Stomach smooth muscle (tissue), 2 donors: Measurements from ENCODE around the gene FXYD3.

Source experiments
- H3K27ac ChIP-seq: one replicate; pipeline ENCODE4 v1.7.0; 2013; ENCODE audit warnings: mild to moderate bottlenecking, low read length, inconsistent platforms
- H3K27me3 ChIP-seq, 2 donors: one replicate each; pipeline ENCODE4 v1.7.0; 2013; ENCODE audit warnings: low read length in 2 of 2; ENCODE audit not compliant: insufficient read depth in 2 of 2, control insufficient read depth in 1 of 2
- H3K36me3 ChIP-seq, 2 donors: one replicate each; pipeline ENCODE4 v1.7.0; 2013; ENCODE audit warnings: low read length in 2 of 2; ENCODE audit not compliant: control insufficient read depth in 2 of 2, insufficient read depth in 2 of 2
- H3K4me1 ChIP-seq: one replicate; pipeline ENCODE4 v1.7.0; 2013; ENCODE audit warnings: low read length; ENCODE audit not compliant: control insufficient read depth, insufficient read depth
- H3K4me3 ChIP-seq, 2 donors: one replicate each; pipeline ENCODE4 v1.7.0; 2013; ENCODE audit warnings: low read length in 2 of 2
- H3K9ac ChIP-seq, 2 donors: one replicate each; pipeline ENCODE4 v1.7.0; 2013; ENCODE audit warnings: low read length in 2 of 2, mild to moderate bottlenecking in 1 of 2
- H3K9me3 ChIP-seq, 2 donors: one replicate each; pipeline ENCODE4 v1.7.0; 2013; ENCODE audit warnings: low read length in 2 of 2; ENCODE audit not compliant: control insufficient read depth in 2 of 2
- donor health status: healthy.
- donor health status: Pancreatic carcinoma.

The FXYD3 gene

GRCh38 chr19:35154525-35155406 lies 39.1 kb downstream of the FXYD3 start, which contains the start of gene FXYD5:
Gene FXYD5, plus strand, starts transcription at chr19:35154735. Its CDS starts 816 bp downstream, at chr19:35155551.
- Histone ChIP-seq H3K9me3 (no peaks in the 10 kb centered on the region), H3K36me3 (no peaks in the 10 kb centered on the region), H3K4me3 (peak within 1 kb of the TSS; percentile 49 to 69), H3K4me1 (peaks cover 14% of the 10 kb centered on the region), H3K9ac (peak within 1 kb of the TSS; percentile 13 to 55), H3K27ac (no peak within 1 kb of the TSS), H3K27me3 (peaks cover 36 to 39% of the 10 kb centered on the region in 2 donors)

- peaks cover 34 to 39% of the 10 kb centered on the region in 2 donors for H3K27me3 ChIP-seq
- no peaks in the 10 kb centered on the region for H3K9me3 ChIP-seq
- peaks cover 14% of the 10 kb centered on the region for H3K4me1 ChIP-seq
- H3K9ac ChIP-seq = peak overlapping the region in 1 of 2 donors; percentile 55
- no peak overlapping the region for H3K27ac ChIP-seq
- peak overlapping the region; percentile 49 to 69 for H3K4me3 ChIP-seq
- no peaks in the 10 kb centered on the region for H3K36me3 ChIP-seq
These were observed 39.8 kb downstream of the FXYD3 start for GRCh38 chr19:35155441-35155840.

- Histone ChIP-seq H3K4me3 (peak overlapping the region in 1 of 2 donors; percentile 49), H3K27me3 (peaks cover 31 to 37% of the 10 kb centered on the region in 2 donors), H3K9ac (no peak overlapping the region), H3K27ac (no peak overlapping the region), H3K9me3 (no peaks in the 10 kb centered on the region), H3K4me1 (peaks cover 14% of the 10 kb centered on the region), H3K36me3 (no peaks in the 10 kb centered on the region)
These were observed 40.5 kb downstream of the FXYD3 start for GRCh38 chr19:35155981-35156672.

GRCh38 chr19:35156673-35157014 lies 41.0 kb downstream of the FXYD3 start:
- H3K4me3 ChIP-seq = no peak overlapping the region

GRCh38 chr19:35157431-35157830 lies 41.8 kb downstream of the FXYD3 start:
- Histone ChIP-seq H3K9ac (no peak overlapping the region), H3K27me3 (peaks cover 26 to 33% of the 10 kb centered on the region in 2 donors), H3K27ac (no peak overlapping the region), H3K4me3 (no peak overlapping the region), H3K4me1 (peaks cover 14% of the 10 kb centered on the region), H3K36me3 (peaks cover 0 to 2% of the 10 kb centered on the region in 2 donors), H3K9me3 (peaks cover 2 to 3% of the 10 kb centered on the region in 2 donors)

More at GRCh38 chr19:35156673-35157014, 41.0 kb downstream of the FXYD3 start:
- Histone ChIP-seq H3K9ac (no peak overlapping the region), H3K9me3 (no peaks in the 10 kb centered on the region), H3K36me3 (no peaks in the 10 kb centered on the region), H3K4me1 (peaks cover 14% of the 10 kb centered on the region), H3K27ac (no peak overlapping the region), H3K27me3 (peaks cover 29 to 33% of the 10 kb centered on the region in 2 donors)

GRCh38 chr19:35159606-35160005 lies 44.0 kb downstream of the FXYD3 start:
- Histone ChIP-seq H3K9me3 (peaks cover 6 to 10% of the 10 kb centered on the region in 2 donors), H3K4me1 (peaks cover 5% of the 10 kb centered on the region), H3K9ac (no peak overlapping the region), H3K36me3 (peaks cover 3% of the 10 kb centered on the region in 2 donors), H3K4me3 (no peak overlapping the region), H3K27me3 (peaks cover 15 to 18% of the 10 kb centered on the region in 2 donors), H3K27ac (no peak overlapping the region)

- Histone ChIP-seq H3K4me1 (no peaks in the 10 kb centered on the region), H3K9me3 (peaks cover 6 to 15% of the 10 kb centered on the region in 2 donors), H3K36me3 (peaks cover 3 to 5% of the 10 kb centered on the region in 2 donors), H3K9ac (no peak overlapping the region), H3K4me3 (no peak overlapping the region), H3K27me3 (peaks cover 5 to 6% of the 10 kb centered on the region in 2 donors), H3K27ac (no peak overlapping the region)
These were observed 45.2 kb downstream of the FXYD3 start for GRCh38 chr19:35160629-35161433.

GRCh38 chr19:35161434-35161743 lies 45.8 kb downstream of the FXYD3 start:
- Histone ChIP-seq H3K4me1 (no peaks in the 10 kb centered on the region), H3K36me3 (peaks cover 5 to 7% of the 10 kb centered on the region in 2 donors), H3K27ac (no peak overlapping the region), H3K9me3 (peaks cover 11 to 19% of the 10 kb centered on the region in 2 donors), H3K4me3 (no peak overlapping the region), H3K27me3 (peaks cover 2 to 3% of the 10 kb centered on the region in 2 donors), H3K9ac (no peak overlapping the region)

- H3K9ac ChIP-seq = no peak overlapping the region
- H3K27me3 ChIP-seq = peaks cover 0 to 2% of the 10 kb centered on the region in 2 donors
- no peak overlapping the region for H3K4me3 ChIP-seq
- no peak overlapping the region for H3K27ac ChIP-seq
- H3K4me1 ChIP-seq = no peaks in the 10 kb centered on the region
- H3K9me3 ChIP-seq = peaks cover 17 to 22% of the 10 kb centered on the region in 2 donors
- H3K36me3 ChIP-seq = peaks cover 7 to 9% of the 10 kb centered on the region in 2 donors
These were observed 47.1 kb downstream of the FXYD3 start for GRCh38 chr19:35162471-35163326.
